ENCODE measurements around the gene DYNLL1.

DNA sequence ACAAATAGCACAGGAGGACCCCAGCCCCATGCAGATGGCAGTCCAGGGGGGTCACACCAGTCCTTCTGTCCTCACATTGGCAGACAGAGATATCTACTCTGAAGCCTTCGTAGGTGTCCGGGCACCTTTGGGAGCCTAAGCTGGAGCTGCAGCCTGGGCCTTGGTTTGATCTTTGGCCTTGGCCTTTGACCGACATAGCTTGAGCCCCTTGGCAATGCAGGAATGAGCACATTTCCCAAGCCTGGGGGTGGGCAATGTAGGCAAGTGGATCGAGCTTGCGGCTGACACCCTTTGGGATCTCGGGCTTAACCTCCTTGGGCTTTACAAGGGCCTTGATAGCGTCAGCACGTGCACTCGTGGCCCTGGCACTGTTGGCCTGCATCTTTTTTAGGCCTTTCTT lies 26.7 kb downstream of the DYNLL1 start:
- TF ChIP-seq, protein P1, sequence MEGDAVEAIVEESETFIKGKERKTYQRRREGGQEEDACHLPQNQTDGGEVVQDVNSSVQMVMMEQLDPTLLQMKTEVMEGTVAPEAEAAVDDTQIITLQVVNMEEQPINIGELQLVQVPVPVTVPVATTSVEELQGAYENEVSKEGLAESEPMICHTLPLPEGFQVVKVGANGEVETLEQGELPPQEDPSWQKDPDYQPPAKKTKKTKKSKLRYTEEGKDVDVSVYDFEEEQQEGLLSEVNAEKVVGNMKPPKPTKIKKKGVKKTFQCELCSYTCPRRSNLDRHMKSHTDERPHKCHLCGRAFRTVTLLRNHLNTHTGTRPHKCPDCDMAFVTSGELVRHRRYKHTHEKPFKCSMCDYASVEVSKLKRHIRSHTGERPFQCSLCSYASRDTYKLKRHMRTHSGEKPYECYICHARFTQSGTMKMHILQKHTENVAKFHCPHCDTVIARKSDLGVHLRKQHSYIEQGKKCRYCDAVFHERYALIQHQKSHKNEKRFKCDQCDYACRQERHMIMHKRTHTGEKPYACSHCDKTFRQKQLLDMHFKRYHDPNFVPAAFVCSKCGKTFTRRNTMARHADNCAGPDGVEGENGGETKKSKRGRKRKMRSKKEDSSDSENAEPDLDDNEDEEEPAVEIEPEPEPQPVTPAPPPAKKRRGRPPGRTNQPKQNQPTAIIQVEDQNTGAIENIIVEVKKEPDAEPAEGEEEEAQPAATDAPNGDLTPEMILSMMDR (IDR thresholded peaks at IDR 0.05; ENCODE audit: borderline replicate concordance, extremely low read depth, low read length, poor library complexity, severe bottlenecking), result no peak
- no peak for TF ChIP-seq EZH2 (IDR thresholded peaks at IDR 0.05; ENCODE audit: borderline replicate concordance, low read depth, low read length, severe bottlenecking)
